Activated T-cell treated with anti-CD3 and anti-CD28 coated beads, Interleukin-2, amount 50 U/mL, for 72 hours (primary cell): ENCODE measurements around the gene MED26. TPM values are rescaled to one million over a fixed set of nuclear protein-coding genes. Genes with fewer than 3 reads are reported as not detected.

ENCODE experiments used
- ATAC-seq, 2 donors: fragments of 150-1000 bp; cut with Tn5 transposase; replicated peaks in 1 of 2; 2 replicates each; pipeline ENCODE4 v1.10.0; 2021; ENCODE audit warnings: moderate library complexity in 2 of 2, mild to moderate bottlenecking in 1 of 2
- DNase-seq, 2 donors: peaks; one replicate each; pipeline ENCODE4 v3.0.0; 2021 to 2022; ENCODE audit warnings: mixed read lengths in 1 of 2
- H3K27ac Mint-ChIP-seq: one replicate; pipeline ENCODE4 v1.8.0; 2022; ENCODE audit warnings: mild to moderate bottlenecking, moderate library complexity, mixed read lengths
- H3K27me3 Mint-ChIP-seq: one replicate; pipeline ENCODE4 v1.8.0; 2022; ENCODE audit warnings: low read depth, mixed read lengths
- H3K36me3 Mint-ChIP-seq, 2 donors: one replicate each; pipeline ENCODE4 v1.8.0; 2022; ENCODE audit warnings: mixed read lengths in 2 of 2, mild to moderate bottlenecking in 1 of 2; ENCODE audit not compliant: insufficient read depth in 2 of 2
- H3K4me1 Mint-ChIP-seq: one replicate; pipeline ENCODE4 v1.8.0; 2022; ENCODE audit warnings: low read depth, mixed read lengths
- H3K4me3 Mint-ChIP-seq, 2 donors: one replicate each; pipeline ENCODE4 v1.8.0; 2022; ENCODE audit warnings: mild to moderate bottlenecking in 2 of 2, mixed read lengths in 2 of 2, moderate library complexity in 2 of 2
- H3K9me3 Mint-ChIP-seq, 2 donors: one replicate each; pipeline ENCODE4 v1.8.0; 2022; ENCODE audit warnings: mixed read lengths in 2 of 2
- total RNA-seq, 2 donors: library from RNA; stranded (reverse); gene quantifications; one replicate each; pipeline ENCODE4 v1.2.3, GENCODE V29; 2022

MED26 gene
- total RNA-seq, 2 donors from 2014 or later = 18.6 to 20.2 TPM

GRCh38 chr19:16524991-16525734, 102.8 kb downstream of the MED26 start:
- Mint-ChIP-seq H3K9me3 (no peaks in the 10 kb centered on the region), H3K4me1 (no peaks in the 10 kb centered on the region), H3K4me3 (no peak overlapping the region), H3K36me3 (peaks cover 4 to 20% of the 10 kb centered on the region in 2 donors), H3K27me3 (no peaks in the 10 kb centered on the region), H3K27ac (no peak overlapping the region)
- DNase-seq (no peak), ATAC-seq (no peak)

Other genes starting within 250 kb of the MED26 start
- 10 to 100 TPM; 29.4 to 34.8 TPM for gene EPS15L1, start 156.2 kb downstream of the MED26 start, total RNA-seq
- not detected for gene CALR3, start 132.0 kb downstream of the MED26 start, total RNA-seq
- 1 to 10 TPM; 3.0 to 3.4 TPM for gene C19orf44, start 131.8 kb downstream of the MED26 start, total RNA-seq
- 10 to 100 TPM; 54.8 to 59.6 TPM for gene CHERP, start 85.8 kb downstream of the MED26 start, total RNA-seq
- 10 to 100 TPM; 36.5 to 39.5 TPM for gene SLC35E1, start 55.8 kb downstream of the MED26 start, total RNA-seq
- gene SMIM7, start 31.9 kb upstream of the MED26 start, total RNA-seq = 10 to 100 TPM; 75.8 to 81.1 TPM
- gene TMEM38A, start 32.9 kb upstream of the MED26 start, total RNA-seq = 1 to 10 TPM; 1.6 to 2.6 TPM
- gene NWD1, start 91.6 kb upstream of the MED26 start, total RNA-seq = not detected
- gene SIN3B, start 201.2 kb upstream of the MED26 start, total RNA-seq = 10 to 100 TPM; 50.7 to 51.1 TPM